MM.1S (cell line): ENCODE results near the gene NPIPB13.
"Not testable (repeated sequence)": the region's sequence is repeated elsewhere in the genome, so short reads cannot be mapped to it uniquely, and the experiment has no call there.

Source experiments
- CTCF ChIP-seq: fragments of 300-600 bp; sonication (generic); IDR thresholded peaks from 2 replicates; pipeline ENCODE4 v1.5.1; 2016; ENCODE audit warnings: antibody characterized with exemption, low read length, mixed read lengths
- EZH2 ChIP-seq: fragments of 300-600 bp; sonication (generic); optimal IDR thresholded peaks from 2 replicates; pipeline ENCODE3; 2017; ENCODE audit warnings: low read depth, mild to moderate bottlenecking, antibody characterized with exemption, low read length, mixed read lengths
- EZH2phosphoT487 ChIP-seq: fragments of 300-600 bp; sonication (generic); IDR thresholded peaks from 2 replicates; pipeline ENCODE4 v1.6.1; 2018; ENCODE audit warnings: antibody characterized with exemption, low read length

DNA sequence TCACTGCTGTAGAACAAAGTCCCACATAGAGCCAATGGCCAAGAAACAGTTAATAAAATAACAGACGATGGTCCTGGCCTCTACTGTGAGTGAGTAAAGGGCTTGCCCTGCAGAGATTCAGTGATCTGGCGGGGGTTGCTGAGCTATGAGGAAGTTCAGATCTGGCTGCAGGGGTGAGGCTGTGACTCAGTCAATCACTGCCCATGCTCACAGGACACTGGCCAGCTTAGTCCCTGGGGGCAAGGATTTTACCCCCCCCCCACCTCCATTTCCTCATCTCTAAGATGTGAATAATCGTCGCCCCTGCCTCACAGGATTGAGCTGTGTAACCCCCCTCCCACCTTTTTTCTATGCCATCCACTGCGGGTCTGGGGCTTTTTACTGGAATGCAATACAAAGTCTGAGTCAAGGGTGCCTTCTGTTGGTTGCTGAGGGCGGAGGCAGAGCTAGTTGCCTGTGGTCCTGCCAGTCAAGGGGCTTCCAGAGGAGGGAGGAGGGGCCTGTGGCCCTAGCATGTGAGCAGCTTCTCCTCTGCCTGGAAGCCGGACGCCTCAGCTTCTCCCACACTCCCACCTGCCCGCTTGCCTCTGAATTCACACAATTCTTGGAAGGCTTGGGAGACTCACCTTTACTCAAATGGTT, 41.1 kb downstream of the NPIPB13 start:
- not testable (repeated sequence) for TF ChIP-seq EZH2phosphoT487, CTCF, EZH2
